ENCODE results near the gene ATP2C2.

DNA sequence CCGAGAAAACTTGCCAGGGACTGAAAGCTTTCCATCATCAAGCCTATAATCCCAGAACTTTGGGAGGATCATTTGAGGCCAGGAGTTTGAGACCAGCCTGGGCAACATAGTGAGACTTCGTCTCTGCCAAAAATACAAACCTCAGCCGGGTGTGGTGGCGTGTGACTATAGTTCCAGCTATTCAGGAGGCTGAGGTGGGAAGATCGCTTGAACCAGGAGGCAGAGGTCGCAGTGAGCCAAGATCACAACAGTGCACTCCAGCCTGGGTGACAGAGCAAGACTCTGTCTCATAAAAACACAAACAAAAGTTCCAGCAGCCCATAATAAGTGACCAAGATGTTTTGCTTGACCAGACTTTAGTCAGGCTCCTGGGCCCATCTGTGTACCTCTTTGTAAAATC is 134.2 kb downstream of the ATP2C2 start:
- TF ChIP-seq, protein P1, sequence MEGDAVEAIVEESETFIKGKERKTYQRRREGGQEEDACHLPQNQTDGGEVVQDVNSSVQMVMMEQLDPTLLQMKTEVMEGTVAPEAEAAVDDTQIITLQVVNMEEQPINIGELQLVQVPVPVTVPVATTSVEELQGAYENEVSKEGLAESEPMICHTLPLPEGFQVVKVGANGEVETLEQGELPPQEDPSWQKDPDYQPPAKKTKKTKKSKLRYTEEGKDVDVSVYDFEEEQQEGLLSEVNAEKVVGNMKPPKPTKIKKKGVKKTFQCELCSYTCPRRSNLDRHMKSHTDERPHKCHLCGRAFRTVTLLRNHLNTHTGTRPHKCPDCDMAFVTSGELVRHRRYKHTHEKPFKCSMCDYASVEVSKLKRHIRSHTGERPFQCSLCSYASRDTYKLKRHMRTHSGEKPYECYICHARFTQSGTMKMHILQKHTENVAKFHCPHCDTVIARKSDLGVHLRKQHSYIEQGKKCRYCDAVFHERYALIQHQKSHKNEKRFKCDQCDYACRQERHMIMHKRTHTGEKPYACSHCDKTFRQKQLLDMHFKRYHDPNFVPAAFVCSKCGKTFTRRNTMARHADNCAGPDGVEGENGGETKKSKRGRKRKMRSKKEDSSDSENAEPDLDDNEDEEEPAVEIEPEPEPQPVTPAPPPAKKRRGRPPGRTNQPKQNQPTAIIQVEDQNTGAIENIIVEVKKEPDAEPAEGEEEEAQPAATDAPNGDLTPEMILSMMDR (conservative IDR thresholded peaks at IDR 0.05; ENCODE audit: low read depth, low read length), result no peak
- no peak for TF ChIP-seq EZH2 (IDR thresholded peaks at IDR 0.05; ENCODE audit: borderline replicate concordance, low read depth, low read length, poor library complexity, severe bottlenecking)
